K562 (cell line): ENCODE results near the gene LIX1L. TPM values are rescaled to one million over a fixed set of nuclear protein-coding genes. Genes with fewer than 3 reads are reported as not detected.

Experiments
- CCAR2 ChIP-seq: fragments of 200-400 bp; formaldehyde crosslinking; IDR thresholded peaks from 2 replicates; pipeline ENCODE4 v1.6.1; 2017; ENCODE audit warnings: mild to moderate bottlenecking, low read depth, low read length
- FOSL1 ChIP-seq: fragments of 200-800 bp; sonication (Bioruptor generic); conservative IDR thresholded peaks from 2 replicates; pipeline ENCODE4 v1.6.1; 2016; ENCODE audit warnings: missing genetic modification characterization, missing compliant biosample characterization
- KLF6 ChIP-seq: fragments of 250-450 bp; sonication (Bioruptor Pico); IDR thresholded peaks from 2 replicates; pipeline ENCODE4 v1.4.0; 2020; ENCODE audit warnings: mild to moderate bottlenecking, moderate library complexity, borderline replicate concordance
- MCM7 ChIP-seq, 2 experiments: fragments of 450-650 bp; IDR thresholded peaks; 2 replicates each; pipeline ENCODE4 v1.6.1; 2016 to 2018
- POLR2AphosphoS5 ChIP-seq: IDR thresholded peaks from 2 replicates; pipeline ENCODE4 v1.6.1; 2011; ENCODE audit warnings: mild to moderate bottlenecking, low read depth, low read length, moderate library complexity; ENCODE audit not compliant: control insufficient read depth, insufficient read depth
- RCOR1 ChIP-seq, 2 experiments: IDR thresholded peaks; 2 replicates each; pipeline ENCODE4 v1.6.1; 2012; ENCODE audit warnings: low read depth in 2 of 2, low read length in 2 of 2, borderline replicate concordance in 1 of 2, improper control_type of control experiment in 1 of 2
- SRSF1 ChIP-seq: fragments of 200-400 bp; formaldehyde crosslinking; IDR thresholded peaks from 2 replicates; pipeline ENCODE4 v1.6.1; 2017; ENCODE audit warnings: mild to moderate bottlenecking, low read depth, low read length, moderate library complexity
- ZKSCAN3 ChIP-seq: fragments of 250-450 bp; sonication (Bioruptor Pico); IDR thresholded peaks from 2 replicates; pipeline ENCODE4 v1.4.0; 2020
- ZNF408 ChIP-seq: fragments of 250-450 bp; sonication (Bioruptor Pico); IDR thresholded peaks from 2 replicates; pipeline ENCODE4 v1.4.0; 2020; ENCODE audit warnings: low read depth, mild to moderate bottlenecking, moderate library complexity
- ZNF431 ChIP-seq: sonication (generic); formaldehyde crosslinking; IDR thresholded peaks from 2 replicates; pipeline ENCODE4 v1.8.0; 2022; ENCODE audit warnings: mild to moderate bottlenecking, missing genetic modification reagents
- ZNF57 ChIP-seq: fragments of 450-650 bp; formaldehyde crosslinking; IDR thresholded peaks from 2 replicates; pipeline ENCODE4 v1.4.0; 2020; ENCODE audit warnings: mild to moderate bottlenecking, moderate library complexity
- polyA plus RNA-seq, 8 experiments: library from polyadenylated mRNA; depleted of rRNA in 4 of 8; stranded (reverse) in 5 of 8; unstranded in 3 of 8; fragments of >200 nt; fragmentation: Nextera tagmentation in 2 of 8; fragmentation: Illumina TruSeq in 1 of 8; extraction: Ambion mirVana in 2 of 8; extraction: Trizol in 1 of 8; gene quantifications; 2 replicates each; pipeline versions ENCODE4 v1.2.1 to v1.2.3, GENCODE V29; 2011 to 2014; ENCODE audit warnings: inconsistent platforms in 1 of 8, missing spikeins in 1 of 8
- total RNA-seq, 7 experiments: library from RNA; depleted of rRNA in 6 of 7; stranded (reverse); fragments of >200 nt in 6 of 7; fragmentation: Illumina TruSeq in 2 of 7; extraction: Trizol in 2 of 7; gene quantifications; 2 replicates each; pipeline versions ENCODE4 v1.2.1 to v1.2.3, GENCODE V29; 2011 to 2021; ENCODE audit warnings: low replicate concordance in 1 of 7
- TF ChIP-seq, protein P1 (sequence below), 2 experiments: fragments of 450-650 bp in 1 of 2; sonication (generic) in 1 of 2; formaldehyde crosslinking in 1 of 2; IDR thresholded peaks; 2 replicates each; pipeline versions ENCODE4 v1.7.1 to v1.9.0; 2016 to 2022; ENCODE audit warnings: inconsistent platforms in 1 of 2, mild to moderate bottlenecking in 1 of 2, missing genetic modification reagents in 1 of 2
- TF ChIP-seq, protein P2 (sequence below): fragments of 200-800 bp; sonication (Bioruptor generic); IDR thresholded peaks from 2 replicates; pipeline ENCODE4 v1.6.1; 2017; ENCODE audit warnings: missing genetic modification characterization, missing compliant biosample characterization
- TF ChIP-seq, protein P3 (sequence below): fragments of 450-650 bp; conservative IDR thresholded peaks from 2 replicates; pipeline ENCODE4 v1.6.1; 2016; ENCODE audit warnings: missing genetic modification characterization, low read depth, mild to moderate bottlenecking, missing compliant biosample characterization, moderate library complexity

The LIX1L gene
- total and polyA plus RNA-seq, 9 of the 15 experiments (the other 6 are each of a cell fraction or from before 2014, with no cell fraction given), result 4.6 to 26.5 (median 12.5) TPM

DNA sequence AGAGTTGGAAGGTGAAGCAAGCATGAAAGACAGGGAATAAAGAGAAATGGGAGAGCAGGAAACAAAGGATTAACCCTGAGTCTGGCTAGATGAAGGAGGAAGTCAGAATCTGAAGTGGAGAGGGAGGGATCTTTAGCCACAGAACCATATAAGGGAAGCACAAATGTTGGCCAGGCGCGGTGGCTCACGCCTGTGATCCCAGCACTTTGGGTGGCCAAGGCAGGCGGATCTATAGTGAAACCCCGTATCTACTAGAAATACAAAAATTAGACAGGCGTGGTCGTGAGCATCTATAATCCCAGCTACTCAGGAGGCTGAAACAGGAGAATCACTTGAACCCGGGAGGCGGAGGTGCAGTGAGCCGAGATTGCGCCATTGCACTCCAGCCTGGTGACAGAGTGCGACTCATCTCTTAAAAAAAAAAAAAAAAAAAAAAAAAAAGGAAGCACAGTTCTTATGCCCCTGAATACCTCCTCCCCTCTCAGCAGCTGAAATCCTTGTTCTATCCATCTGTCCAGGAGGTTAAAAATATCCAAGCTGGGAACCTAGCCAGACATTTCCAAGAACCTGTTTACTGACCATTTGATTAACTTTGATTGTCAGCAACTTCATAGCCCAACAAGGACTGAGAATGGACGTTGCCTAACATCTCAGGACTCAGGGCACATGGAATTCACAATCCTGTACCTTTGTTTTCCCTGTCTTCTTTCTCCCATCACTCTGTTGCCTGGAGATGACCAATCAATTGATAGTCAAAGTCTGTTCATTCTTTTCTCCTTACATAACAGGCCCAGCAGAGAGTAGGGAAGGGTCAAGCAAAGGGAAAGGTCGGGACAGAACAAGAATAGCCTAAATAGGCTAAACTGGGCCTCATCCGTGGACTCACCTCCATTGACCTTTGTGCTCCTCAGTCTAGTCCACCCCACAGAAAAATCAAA, 28.0 kb upstream of the LIX1L start (continued):
- TF ChIP-seq, protein P1, sequence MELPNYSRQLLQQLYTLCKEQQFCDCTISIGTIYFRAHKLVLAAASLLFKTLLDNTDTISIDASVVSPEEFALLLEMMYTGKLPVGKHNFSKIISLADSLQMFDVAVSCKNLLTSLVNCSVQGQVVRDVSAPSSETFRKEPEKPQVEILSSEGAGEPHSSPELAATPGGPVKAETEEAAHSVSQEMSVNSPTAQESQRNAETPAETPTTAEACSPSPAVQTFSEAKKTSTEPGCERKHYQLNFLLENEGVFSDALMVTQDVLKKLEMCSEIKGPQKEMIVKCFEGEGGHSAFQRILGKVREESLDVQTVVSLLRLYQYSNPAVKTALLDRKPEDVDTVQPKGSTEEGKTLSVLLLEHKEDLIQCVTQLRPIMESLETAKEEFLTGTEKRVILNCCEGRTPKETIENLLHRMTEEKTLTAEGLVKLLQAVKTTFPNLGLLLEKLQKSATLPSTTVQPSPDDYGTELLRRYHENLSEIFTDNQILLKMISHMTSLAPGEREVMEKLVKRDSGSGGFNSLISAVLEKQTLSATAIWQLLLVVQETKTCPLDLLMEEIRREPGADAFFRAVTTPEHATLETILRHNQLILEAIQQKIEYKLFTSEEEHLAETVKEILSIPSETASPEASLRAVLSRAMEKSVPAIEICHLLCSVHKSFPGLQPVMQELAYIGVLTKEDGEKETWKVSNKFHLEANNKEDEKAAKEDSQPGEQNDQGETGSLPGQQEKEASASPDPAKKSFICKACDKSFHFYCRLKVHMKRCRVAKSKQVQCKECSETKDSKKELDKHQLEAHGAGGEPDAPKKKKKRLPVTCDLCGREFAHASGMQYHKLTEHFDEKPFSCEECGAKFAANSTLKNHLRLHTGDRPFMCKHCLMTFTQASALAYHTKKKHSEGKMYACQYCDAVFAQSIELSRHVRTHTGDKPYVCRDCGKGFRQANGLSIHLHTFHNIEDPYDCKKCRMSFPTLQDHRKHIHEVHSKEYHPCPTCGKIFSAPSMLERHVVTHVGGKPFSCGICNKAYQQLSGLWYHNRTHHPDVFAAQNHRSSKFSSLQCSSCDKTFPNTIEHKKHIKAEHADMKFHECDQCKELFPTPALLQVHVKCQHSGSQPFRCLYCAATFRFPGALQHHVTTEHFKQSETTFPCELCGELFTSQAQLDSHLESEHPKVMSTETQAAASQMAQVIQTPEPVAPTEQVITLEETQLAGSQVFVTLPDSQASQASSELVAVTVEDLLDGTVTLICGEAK (IDR thresholded peaks at IDR 0.05), result no peak
- TF ChIP-seq, protein P1 (CRISPR knock-in tag; IDR thresholded peaks at IDR 0.05), result no peak
- no peak for TF ChIP-seq KLF6
- TF ChIP-seq ZNF408, result no peak
- no peak for TF ChIP-seq SRSF1
- TF ChIP-seq, protein P2, sequence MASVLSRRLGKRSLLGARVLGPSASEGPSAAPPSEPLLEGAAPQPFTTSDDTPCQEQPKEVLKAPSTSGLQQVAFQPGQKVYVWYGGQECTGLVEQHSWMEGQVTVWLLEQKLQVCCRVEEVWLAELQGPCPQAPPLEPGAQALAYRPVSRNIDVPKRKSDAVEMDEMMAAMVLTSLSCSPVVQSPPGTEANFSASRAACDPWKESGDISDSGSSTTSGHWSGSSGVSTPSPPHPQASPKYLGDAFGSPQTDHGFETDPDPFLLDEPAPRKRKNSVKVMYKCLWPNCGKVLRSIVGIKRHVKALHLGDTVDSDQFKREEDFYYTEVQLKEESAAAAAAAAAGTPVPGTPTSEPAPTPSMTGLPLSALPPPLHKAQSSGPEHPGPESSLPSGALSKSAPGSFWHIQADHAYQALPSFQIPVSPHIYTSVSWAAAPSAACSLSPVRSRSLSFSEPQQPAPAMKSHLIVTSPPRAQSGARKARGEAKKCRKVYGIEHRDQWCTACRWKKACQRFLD (CRISPR knock-in tag), result peak; percentile 74; the same call in 1 of the 2 replicates
- TF ChIP-seq FOSL1 (tag), result peak; percentile 68
- TF ChIP-seq CCAR2, result no peak
- no peak for TF ChIP-seq ZKSCAN3
- no peak for TF ChIP-seq ZNF431
- no peak for TF ChIP-seq POLR2AphosphoS5
- 0 out of 4 replicates have a peak, but pooled peaks of 1 of the 2 experiments have one; percentile 23 for TF ChIP-seq RCOR1 (IDR thresholded peaks at IDR 0.05; ENCODE audit: borderline replicate concordance in 1 of 2, low read depth in 2 of 2, low read length in 2 of 2)
- TF ChIP-seq, protein P3, sequence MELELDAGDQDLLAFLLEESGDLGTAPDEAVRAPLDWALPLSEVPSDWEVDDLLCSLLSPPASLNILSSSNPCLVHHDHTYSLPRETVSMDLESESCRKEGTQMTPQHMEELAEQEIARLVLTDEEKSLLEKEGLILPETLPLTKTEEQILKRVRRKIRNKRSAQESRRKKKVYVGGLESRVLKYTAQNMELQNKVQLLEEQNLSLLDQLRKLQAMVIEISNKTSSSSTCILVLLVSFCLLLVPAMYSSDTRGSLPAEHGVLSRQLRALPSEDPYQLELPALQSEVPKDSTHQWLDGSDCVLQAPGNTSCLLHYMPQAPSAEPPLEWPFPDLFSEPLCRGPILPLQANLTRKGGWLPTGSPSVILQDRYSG (tag), result no peak
- no peak for TF ChIP-seq ZNF57 (CRISPR knock-in tag)
- no peak for TF ChIP-seq MCM7 (IDR thresholded peaks at IDR 0.05)
